Ishikawa (cell line): Measurements from ENCODE around the gene REC114.

Experiments
- CEBPB ChIP-seq: IDR thresholded peaks from 2 replicates; pipeline ENCODE4 v1.6.1; 2012
- CREB1 ChIP-seq: IDR thresholded peaks from 2 replicates; pipeline ENCODE4 v1.6.1; 2012; ENCODE audit warnings: low read depth
- EGR1 ChIP-seq: IDR thresholded peaks from 2 replicates; pipeline ENCODE4 v1.6.1; 2012
- EP300 ChIP-seq: IDR thresholded peaks from 2 replicates; pipeline ENCODE4 v1.6.1; 2012; ENCODE audit warnings: borderline replicate concordance
- FOXM1 ChIP-seq: IDR thresholded peaks from 2 replicates; pipeline ENCODE4 v1.6.1; 2012; ENCODE audit warnings: low read depth, borderline replicate concordance
- NFIC ChIP-seq: IDR thresholded peaks from 2 replicates; pipeline ENCODE4 v1.6.1; 2012
- RAD21 ChIP-seq: IDR thresholded peaks from 2 replicates; pipeline ENCODE4 v1.6.1; 2012; ENCODE audit warnings: low read depth
- REST ChIP-seq: IDR thresholded peaks from 2 replicates; pipeline ENCODE4 v1.6.1; 2012; ENCODE audit warnings: low read depth, mild to moderate bottlenecking
- TAF1 ChIP-seq: IDR thresholded peaks from 2 replicates; pipeline ENCODE4 v1.6.1; 2012; ENCODE audit warnings: low read depth, mild to moderate bottlenecking
- TCF12 ChIP-seq: IDR thresholded peaks from 2 replicates; pipeline ENCODE4 v1.6.1; 2012; ENCODE audit warnings: low read depth
- TEAD4 ChIP-seq: IDR thresholded peaks from 2 replicates; pipeline ENCODE4 v1.6.1; 2012
- YY1 ChIP-seq: IDR thresholded peaks from 2 replicates; pipeline ENCODE4 v1.6.1; 2012; ENCODE audit warnings: low read depth
- ZBTB7A ChIP-seq: IDR thresholded peaks from 2 replicates; pipeline ENCODE4 v1.6.1; 2012; ENCODE audit warnings: low read depth
- TF ChIP-seq, protein P1 (sequence below): IDR thresholded peaks from 2 replicates; pipeline ENCODE4 v1.6.1; 2012
- TF ChIP-seq, protein P2 (sequence below): IDR thresholded peaks from 2 replicates; pipeline ENCODE4 v1.6.1; 2012

Gene REC114, protein sequence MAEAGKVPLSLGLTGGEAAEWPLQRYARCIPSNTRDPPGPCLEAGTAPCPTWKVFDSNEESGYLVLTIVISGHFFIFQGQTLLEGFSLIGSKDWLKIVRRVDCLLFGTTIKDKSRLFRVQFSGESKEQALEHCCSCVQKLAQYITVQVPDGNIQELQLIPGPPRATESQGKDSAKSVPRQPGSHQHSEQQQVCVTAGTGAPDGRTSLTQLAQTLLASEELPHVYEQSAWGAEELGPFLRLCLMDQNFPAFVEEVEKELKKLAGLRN

DNA sequence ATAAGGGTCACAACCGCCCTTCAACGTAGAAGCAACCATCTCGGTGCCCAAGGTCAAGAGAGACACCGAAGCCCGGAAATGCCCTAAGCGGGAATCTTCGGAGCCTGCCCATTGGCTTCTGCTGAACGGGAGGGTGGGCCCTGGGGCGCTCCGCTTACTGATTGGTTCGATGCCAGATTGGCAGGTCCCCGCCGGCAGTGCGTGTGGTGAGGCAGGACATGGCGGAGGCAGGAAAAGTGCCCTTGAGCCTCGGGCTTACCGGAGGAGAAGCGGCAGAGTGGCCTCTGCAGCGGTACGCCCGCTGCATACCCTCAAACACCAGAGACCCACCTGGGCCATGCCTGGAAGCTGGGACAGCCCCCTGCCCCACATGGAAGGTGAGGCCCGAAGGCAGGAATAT is at the start of gene REC114:
TSS of gene REC114 (plus strand) at position 197 of the 400 bp plus-strand sequence. CDS start at position 219, 22 bp downstream.
- TF ChIP-seq NFIC (no peak), FOXM1 (no peak), EGR1 (no peak), RAD21 (no peak), YY1 (no peak), REST (no peak), TEAD4 (no peak), CREB1 (no peak), TAF1 (no peak), ZBTB7A (no peak), TCF12 (no peak), CEBPB (no peak), EP300 (no peak)
- TF ChIP-seq, protein P1, sequence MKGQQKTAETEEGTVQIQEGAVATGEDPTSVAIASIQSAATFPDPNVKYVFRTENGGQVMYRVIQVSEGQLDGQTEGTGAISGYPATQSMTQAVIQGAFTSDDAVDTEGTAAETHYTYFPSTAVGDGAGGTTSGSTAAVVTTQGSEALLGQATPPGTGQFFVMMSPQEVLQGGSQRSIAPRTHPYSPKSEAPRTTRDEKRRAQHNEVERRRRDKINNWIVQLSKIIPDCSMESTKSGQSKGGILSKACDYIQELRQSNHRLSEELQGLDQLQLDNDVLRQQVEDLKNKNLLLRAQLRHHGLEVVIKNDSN = no peak
- TF ChIP-seq, protein P2, sequence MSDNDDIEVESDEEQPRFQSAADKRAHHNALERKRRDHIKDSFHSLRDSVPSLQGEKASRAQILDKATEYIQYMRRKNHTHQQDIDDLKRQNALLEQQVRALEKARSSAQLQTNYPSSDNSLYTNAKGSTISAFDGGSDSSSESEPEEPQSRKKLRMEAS = no peak

GRCh38 chr15:73393336-73393735 is 49.6 kb upstream of the REC114 start:
- TF ChIP-seq ZBTB7A = no peak
- TF ChIP-seq TEAD4 = no peak
- TF ChIP-seq CEBPB = no peak
- no peak for TF ChIP-seq EGR1
- TF ChIP-seq, protein P2 = no peak
- TF ChIP-seq FOXM1 = no peak
- TF ChIP-seq REST = no peak
- TF ChIP-seq EP300 = no peak

- no peak for TF ChIP-seq REST
- TF ChIP-seq CEBPB = no peak
- TF ChIP-seq, protein P1 = no peak
- TF ChIP-seq ZBTB7A = no peak
- TF ChIP-seq CREB1 = no peak
- TF ChIP-seq EP300 = no peak
- no peak for TF ChIP-seq FOXM1
- TF ChIP-seq TEAD4 = no peak
- TF ChIP-seq RAD21 = no peak
- TF ChIP-seq, protein P2 = no peak
- TF ChIP-seq TCF12 = no peak
- no peak for TF ChIP-seq TAF1
- no peak for TF ChIP-seq EGR1
- no peak for TF ChIP-seq NFIC
Measured at GRCh38 chr15:73394782-73395181, 48.2 kb upstream of the REC114 start.

- TF ChIP-seq NFIC = no peak
- no peak for TF ChIP-seq TEAD4
- no peak for TF ChIP-seq YY1
- no peak for TF ChIP-seq RAD21
- TF ChIP-seq, protein P1 = no peak
- no peak for TF ChIP-seq TAF1
- no peak for TF ChIP-seq CEBPB
- TF ChIP-seq, protein P2 = no peak
- no peak for TF ChIP-seq TCF12
- TF ChIP-seq FOXM1 = no peak
- TF ChIP-seq CREB1 = no peak
- TF ChIP-seq EGR1 = no peak
- no peak for TF ChIP-seq REST
- TF ChIP-seq ZBTB7A = no peak
- TF ChIP-seq EP300 = no peak
Measured at GRCh38 chr15:73395671-73396070, 47.3 kb upstream of the REC114 start.
